A549 (cell line): Measurements from ENCODE around the gene RASA3. TPM values are rescaled to one million over a fixed set of nuclear protein-coding genes. Genes with fewer than 3 reads are reported as not detected.

Source experiments
- ATAC-seq, 2 experiments: fragments of 200-7000 bp in 1 of 2; fragments of >200 bp in 1 of 2; cut with Nextera tagmentation in 1 of 2; cut with Tn5 transposase in 1 of 2; 3 replicates each; pipeline versions ENCODE4 v1.8.0 to v1.9.1; 2018 to 2020; ENCODE audit warnings: mild to moderate bottlenecking in 1 of 2, moderate library complexity in 1 of 2
- CTCF ChIA-PET: fragments of 300-600 bp; sonication (Branson Sonifier 250); formaldehyde crosslinking; extraction: SDS; loops from one replicate; lab custom pipeline; 2021; ENCODE audit warnings: antibody characterized with exemption, inconsistent platforms; lab: Yijun Ruan, JAX
- POLR2A ChIA-PET: fragments of 350-600 bp; formaldehyde crosslinking; extraction: SDS; loops from one replicate; lab custom pipeline; 2021; ENCODE audit warnings: antibody characterized with exemption, inconsistent platforms; lab: Yijun Ruan, JAX
- DNase-seq, 2 experiments: peaks; one replicate each; pipeline versions ENCODE4 v3.0.0 to v3.0.0-alpha.2; 2011 to 2016; ENCODE audit warnings: low read depth in 1 of 2, low spot score in 1 of 2
- FAIRE-seq: peaks from 2 replicates; lab custom pipeline; 2011; peaks lifted over from hg19 to GRCh38; lab: Jason Lieb, UNC
- H3K27ac ChIP-seq, 2 experiments: fragments of >200 bp; sonication (Bioruptor Twin); formaldehyde crosslinking; 3 replicates each; pipeline ENCODE4 v1.5.1; 2016 to 2017
- H3K4me1 ChIP-seq: fragments of >200 bp; sonication (Bioruptor Twin); formaldehyde crosslinking; 3 replicates; pipeline ENCODE4 v1.6.1; 2016
- H3K4me2 ChIP-seq: fragments of >200 bp; sonication (Bioruptor Twin); formaldehyde crosslinking; 3 replicates; pipeline ENCODE4 v1.6.1; 2016
- H3K4me3 ChIP-seq: fragments of >200 bp; sonication (Bioruptor Twin); formaldehyde crosslinking; 3 replicates; pipeline ENCODE4 v1.5.1; 2016
- H3K9me3 ChIP-seq: fragments of >200 bp; sonication (Bioruptor Twin); formaldehyde crosslinking; 3 replicates; pipeline ENCODE4 v1.6.1; 2016
- CBX2 ChIP-seq: fragments of 200-600 bp; sonication (generic); IDR thresholded peaks from 2 replicates; pipeline ENCODE4 v1.6.1; 2016; ENCODE audit warnings: low read depth, mild to moderate bottlenecking, borderline replicate concordance
- CHD2 ChIP-seq: fragments of 150-350 bp; IDR thresholded peaks from 2 replicates; pipeline ENCODE4 v1.6.1; 2014; ENCODE audit warnings: low read length; ENCODE audit not compliant: partially characterized antibody
- EHF ChIP-seq: fragments of 250-450 bp; sonication (Bioruptor Pico); IDR thresholded peaks from 2 replicates; pipeline ENCODE4 v1.5.0; 2020; ENCODE audit warnings: mild to moderate bottlenecking
- ESRRA ChIP-seq: fragments of 150-350 bp; IDR thresholded peaks from 2 replicates; pipeline ENCODE4 v1.6.1; 2014; ENCODE audit warnings: mild to moderate bottlenecking, low read length, borderline replicate concordance
- GATA3 ChIP-seq: IDR thresholded peaks from 2 replicates; pipeline ENCODE4 v1.6.1; 2012; ENCODE audit warnings: borderline replicate concordance
- HDAC2 ChIP-seq: fragments of 200-600 bp; sonication (generic); IDR thresholded peaks from 2 replicates; pipeline ENCODE4 v1.6.1; 2016
- HOXA7 ChIP-seq: fragments of 250-450 bp; sonication (Bioruptor Pico); IDR thresholded peaks from 2 replicates; pipeline ENCODE4 v1.5.0; 2020; ENCODE audit warnings: mild to moderate bottlenecking, moderate library complexity
- HOXB5 ChIP-seq: fragments of 250-450 bp; sonication (Bioruptor Pico); IDR thresholded peaks from 2 replicates; pipeline ENCODE4 v1.5.0; 2020; ENCODE audit warnings: mild to moderate bottlenecking, moderate library complexity
- MAFK ChIP-seq: fragments of 450-650 bp; IDR thresholded peaks from 2 replicates; pipeline ENCODE4 v1.6.1; 2014; ENCODE audit not compliant: partially characterized antibody
- NFE2L2 ChIP-seq: fragments of 150-350 bp; conservative IDR thresholded peaks from 2 replicates; pipeline ENCODE4 v1.6.1; 2014; ENCODE audit warnings: low read length
- NR3C1 ChIP-seq: fragments of >200 bp; sonication (Bioruptor Twin); formaldehyde crosslinking; IDR thresholded peaks from 3 replicates; pipeline ENCODE4 v1.6.1; 2017
- SMC3 ChIP-seq: fragments of >200 bp; sonication (Bioruptor Twin); formaldehyde crosslinking; IDR thresholded peaks from 3 replicates; pipeline ENCODE4 v1.6.1; 2018; ENCODE audit warnings: inconsistent platforms
- TFCP2L1 ChIP-seq: fragments of 250-450 bp; sonication (Bioruptor Pico); IDR thresholded peaks from 2 replicates; pipeline ENCODE4 v1.5.0; 2021; ENCODE audit warnings: mild to moderate bottlenecking
- ZSCAN20 ChIP-seq: fragments of 250-450 bp; sonication (Bioruptor Pico); IDR thresholded peaks from 2 replicates; pipeline ENCODE4 v1.8.0; 2022; ENCODE audit warnings: mild to moderate bottlenecking, moderate library complexity
- WGBS: methylation state at CpG from one replicate; pipeline ENCODE4 v1.1.6; 2017; ENCODE audit errors: missing lambda C conversion rate; 5-methylcytosine and 5-hydroxymethylcytosine counted together
- polyA plus RNA-seq, 4 experiments: library from polyadenylated mRNA; depleted of rRNA in 3 of 4; stranded (reverse); fragments of >200 nt; fragmentation: RNase III in 1 of 4; extraction: RNeasy Plus Mini Kit Qiagen cat#74134 plus additional on column Dnase treatment in 1 of 4; gene quantifications; 2 replicates in 3 of 4; 3 replicates in 1 of 4; pipeline ENCODE4 v1.2.3, GENCODE V29; 2011 to 2017
- TF ChIP-seq, protein P1 (sequence below): IDR thresholded peaks from 2 replicates; pipeline ENCODE4 v1.6.1; 2012; ENCODE audit warnings: low read depth, borderline replicate concordance
- TF ChIP-seq, protein P2 (sequence below): fragments of 450-650 bp; IDR thresholded peaks from 2 replicates; pipeline ENCODE4 v1.6.1; 2014; ENCODE audit warnings: antibody characterized with exemption
- TF ChIP-seq, protein P3 (sequence below): fragments of 250-450 bp; sonication (Bioruptor Pico); IDR thresholded peaks from 2 replicates; pipeline ENCODE4 v1.5.0; 2021; ENCODE audit warnings: mild to moderate bottlenecking, moderate library complexity, borderline replicate concordance
- TF ChIP-seq, protein P4 (sequence below): fragments of >200 bp; sonication (Bioruptor Twin); formaldehyde crosslinking; IDR thresholded peaks from 3 replicates; pipeline ENCODE4 v1.6.1; 2016
- TF ChIP-seq, protein P5 (sequence below): IDR thresholded peaks from 2 replicates; pipeline ENCODE4 v1.6.1; 2012

RASA3 gene
- polyA plus RNA-seq, 2 of the 4 experiments (the other 2 are of a cell fraction) = 4.3 to 7.6 TPM

DNA sequence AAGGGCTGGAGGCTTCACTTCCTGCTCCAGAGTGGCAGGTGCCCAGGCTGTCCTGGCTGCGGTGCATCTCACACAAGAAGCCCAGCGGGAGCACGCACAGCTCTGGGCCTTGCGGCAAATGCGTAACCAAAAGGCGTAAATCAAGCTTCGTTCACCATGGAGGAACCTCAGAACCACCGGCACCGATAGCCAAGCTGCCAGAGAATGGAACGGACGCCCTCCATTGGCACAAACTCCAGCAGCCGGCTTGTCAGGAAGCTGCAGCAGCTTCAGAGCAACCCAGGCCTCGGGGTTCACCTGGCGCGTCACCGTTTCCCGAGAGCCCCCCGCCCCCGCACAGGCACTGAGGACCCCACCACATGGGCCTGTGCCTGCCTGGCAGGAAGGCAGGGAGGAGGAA, 76.7 kb downstream of the RASA3 start:
- Histone ChIP-seq H3K4me2 (no peak overlapping the region), H3K9me3 (no peaks in the 10 kb centered on the region)
- DNase-seq (no peak), ATAC-seq (no peak)
- TF ChIP-seq GATA3 (no peak), MAFK (no peak), HOXA7 (CRISPR knock-in tag) (no peak)
- TF ChIP-seq, protein P1, sequence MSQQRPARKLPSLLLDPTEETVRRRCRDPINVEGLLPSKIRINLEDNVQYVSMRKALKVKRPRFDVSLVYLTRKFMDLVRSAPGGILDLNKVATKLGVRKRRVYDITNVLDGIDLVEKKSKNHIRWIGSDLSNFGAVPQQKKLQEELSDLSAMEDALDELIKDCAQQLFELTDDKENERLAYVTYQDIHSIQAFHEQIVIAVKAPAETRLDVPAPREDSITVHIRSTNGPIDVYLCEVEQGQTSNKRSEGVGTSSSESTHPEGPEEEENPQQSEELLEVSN = no peak
- TF ChIP-seq, all 56 proteins: peak for 0
- no peaks in the 10 kb centered on the region for H3K4me1 ChIP-seq
- WGBS = 96% methylated on average over 16 of the region's 19 CpGs
- no peak for FAIRE-seq
- no peak overlapping the region for H3K4me3 ChIP-seq
- CTCF ChIA-PET = no interaction called here
- H3K27ac ChIP-seq = no peak overlapping the region
- POLR2A ChIA-PET = interaction anchor here (1.0 kb wide), 1 partner anchor 12 kb away, joined by 3 read pairs; no protein-coding TSS in a partner anchor

DNA sequence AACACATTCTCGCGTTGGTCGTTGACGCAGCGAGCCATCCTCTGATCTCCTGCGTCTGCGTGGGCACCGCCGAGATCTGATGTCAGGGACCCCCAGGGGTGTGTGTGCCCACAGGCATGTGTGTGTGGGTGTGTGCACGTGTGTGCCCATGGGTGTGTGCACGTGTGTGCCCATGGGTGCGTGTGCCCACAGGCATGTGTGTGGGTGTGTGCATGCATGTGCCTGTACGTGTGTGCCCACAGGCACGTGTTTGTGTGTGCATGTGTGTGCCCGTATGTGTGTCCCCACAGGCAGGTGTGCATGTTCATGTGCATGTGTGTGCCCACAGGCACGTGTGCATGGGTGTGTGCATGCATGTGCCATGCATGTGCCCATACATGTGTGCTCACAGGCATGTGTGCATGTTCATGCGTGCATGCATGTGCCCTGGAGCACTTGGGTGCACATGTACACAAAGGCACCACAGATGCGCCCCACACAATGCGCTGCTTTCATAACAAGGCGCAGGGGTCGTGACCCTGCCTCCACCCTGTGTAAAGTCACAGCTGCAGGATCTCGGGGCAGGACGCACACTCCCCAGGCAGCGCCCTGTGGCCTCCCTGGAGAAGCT, 77.5 kb downstream of the RASA3 start:
- TF ChIP-seq HDAC2 = no peak
- TF ChIP-seq, protein P2, sequence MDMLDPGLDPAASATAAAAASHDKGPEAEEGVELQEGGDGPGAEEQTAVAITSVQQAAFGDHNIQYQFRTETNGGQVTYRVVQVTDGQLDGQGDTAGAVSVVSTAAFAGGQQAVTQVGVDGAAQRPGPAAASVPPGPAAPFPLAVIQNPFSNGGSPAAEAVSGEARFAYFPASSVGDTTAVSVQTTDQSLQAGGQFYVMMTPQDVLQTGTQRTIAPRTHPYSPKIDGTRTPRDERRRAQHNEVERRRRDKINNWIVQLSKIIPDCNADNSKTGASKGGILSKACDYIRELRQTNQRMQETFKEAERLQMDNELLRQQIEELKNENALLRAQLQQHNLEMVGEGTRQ = no peak
- no peak for TF ChIP-seq CHD2
- no peak for TF ChIP-seq ESRRA
- TF ChIP-seq EHF (CRISPR knock-in tag) = no peak
- TF ChIP-seq CBX2 = no peak
- TF ChIP-seq, protein P3, sequence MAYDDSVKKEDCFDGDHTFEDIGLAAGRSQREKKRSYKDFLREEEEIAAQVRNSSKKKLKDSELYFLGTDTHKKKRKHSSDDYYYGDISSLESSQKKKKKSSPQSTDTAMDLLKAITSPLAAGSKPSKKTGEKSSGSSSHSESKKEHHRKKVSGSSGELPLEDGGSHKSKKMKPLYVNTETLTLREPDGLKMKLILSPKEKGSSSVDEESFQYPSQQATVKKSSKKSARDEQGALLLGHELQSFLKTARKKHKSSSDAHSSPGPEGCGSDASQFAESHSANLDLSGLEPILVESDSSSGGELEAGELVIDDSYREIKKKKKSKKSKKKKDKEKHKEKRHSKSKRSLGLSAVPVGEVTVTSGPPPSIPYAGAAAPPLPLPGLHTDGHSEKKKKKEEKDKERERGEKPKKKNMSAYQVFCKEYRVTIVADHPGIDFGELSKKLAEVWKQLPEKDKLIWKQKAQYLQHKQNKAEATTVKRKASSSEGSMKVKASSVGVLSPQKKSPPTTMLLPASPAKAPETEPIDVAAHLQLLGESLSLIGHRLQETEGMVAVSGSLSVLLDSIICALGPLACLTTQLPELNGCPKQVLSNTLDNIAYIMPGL = no peak
- no peak for TF ChIP-seq SMC3
- no peak for TF ChIP-seq ZSCAN20 (CRISPR knock-in tag)
- no peak for TF ChIP-seq HOXB5 (CRISPR knock-in tag)
- TF ChIP-seq, protein P1 = no peak
- TF ChIP-seq, protein P4, sequence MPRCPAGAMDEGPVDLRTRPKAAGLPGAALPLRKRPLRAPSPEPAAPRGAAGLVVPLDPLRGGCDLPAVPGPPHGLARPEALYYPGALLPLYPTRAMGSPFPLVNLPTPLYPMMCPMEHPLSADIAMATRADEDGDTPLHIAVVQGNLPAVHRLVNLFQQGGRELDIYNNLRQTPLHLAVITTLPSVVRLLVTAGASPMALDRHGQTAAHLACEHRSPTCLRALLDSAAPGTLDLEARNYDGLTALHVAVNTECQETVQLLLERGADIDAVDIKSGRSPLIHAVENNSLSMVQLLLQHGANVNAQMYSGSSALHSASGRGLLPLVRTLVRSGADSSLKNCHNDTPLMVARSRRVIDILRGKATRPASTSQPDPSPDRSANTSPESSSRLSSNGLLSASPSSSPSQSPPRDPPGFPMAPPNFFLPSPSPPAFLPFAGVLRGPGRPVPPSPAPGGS = no peak
- TF ChIP-seq NR3C1 = no peak
- TF ChIP-seq, protein P5, sequence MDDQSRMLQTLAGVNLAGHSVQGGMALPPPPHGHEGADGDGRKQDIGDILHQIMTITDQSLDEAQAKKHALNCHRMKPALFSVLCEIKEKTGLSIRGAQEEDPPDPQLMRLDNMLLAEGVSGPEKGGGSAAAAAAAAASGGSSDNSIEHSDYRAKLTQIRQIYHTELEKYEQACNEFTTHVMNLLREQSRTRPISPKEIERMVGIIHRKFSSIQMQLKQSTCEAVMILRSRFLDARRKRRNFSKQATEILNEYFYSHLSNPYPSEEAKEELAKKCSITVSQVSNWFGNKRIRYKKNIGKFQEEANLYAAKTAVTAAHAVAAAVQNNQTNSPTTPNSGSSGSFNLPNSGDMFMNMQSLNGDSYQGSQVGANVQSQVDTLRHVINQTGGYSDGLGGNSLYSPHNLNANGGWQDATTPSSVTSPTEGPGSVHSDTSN = no peak
- no peak for TF ChIP-seq TFCP2L1 (CRISPR knock-in tag)
- TF ChIP-seq NFE2L2 = no peak
- CTCF ChIA-PET = no interaction called here
- ATAC-seq = no peak

More for the DNA sequence above, 77.5 kb downstream of the RASA3 start:
- DNase-seq = no peak
- Histone ChIP-seq H3K4me3 (no peak overlapping the region), H3K27ac (no peak overlapping the region), H3K4me1 (no peaks in the 10 kb centered on the region), H3K4me2 (no peak overlapping the region), H3K9me3 (no peaks in the 10 kb centered on the region)
- FAIRE-seq = no peak
- WGBS = 95% methylated on average over 18 of the region's 24 CpGs
- POLR2A ChIA-PET = interaction anchor here (1.0 kb wide), 1 partner anchor 11 kb away, joined by 3 read pairs; no protein-coding TSS in a partner anchor
